GM12892 (cell line): ENCODE measurements around the gene TBC1D2B.
A peak's percentile ranks its signal among the peaks of the same experiment; 100 is the strongest.

Experiments used
- DNase-seq: peaks from one replicate; pipeline ENCODE4 v3.0.0; 2011; ENCODE audit not compliant: insufficient read length
- FAIRE-seq: peaks from 2 replicates; lab custom pipeline; 2011; peaks lifted over from hg19 to GRCh38; lab: Jason Lieb, UNC
- POLR2A ChIP-seq: IDR thresholded peaks from 2 replicates; pipeline ENCODE4 v1.6.1; 2011; ENCODE audit warnings: low read depth, low read length, control low read depth
- POLR2AphosphoS5 ChIP-seq: IDR thresholded peaks from 2 replicates; pipeline ENCODE4 v1.6.1; 2011; ENCODE audit warnings: low read depth, low read length, control low read depth
- TAF1 ChIP-seq: IDR thresholded peaks from 2 replicates; pipeline ENCODE4 v1.6.1; 2011; ENCODE audit warnings: low read depth, mild to moderate bottlenecking, control low read depth, low read length, borderline replicate concordance

Gene TBC1D2B

GRCh38 chr15:78104566-78105475 lies 27.3 kb upstream of the TBC1D2B start:
- FAIRE-seq (no peak), DNase-seq (no peak)
- TF ChIP-seq TAF1 (no peak), POLR2AphosphoS5 (no peak), POLR2A (no peak)

DNA sequence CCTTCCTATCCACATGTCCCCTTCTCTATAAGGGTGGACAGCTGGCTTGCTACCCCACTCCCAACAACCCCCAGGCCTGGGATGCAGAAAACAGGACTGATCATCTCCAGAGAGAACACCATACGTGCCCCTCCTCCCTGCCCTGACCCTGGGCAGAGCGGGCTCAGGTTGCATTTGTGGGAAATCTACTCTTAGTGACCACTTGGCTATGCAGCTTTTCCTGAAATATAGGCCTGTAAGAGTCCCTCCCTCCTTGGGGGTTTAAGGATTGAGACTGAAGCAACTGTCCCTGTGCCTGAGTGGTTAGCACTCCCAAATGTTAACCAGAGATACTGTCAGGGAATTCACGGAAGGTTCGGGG lies 26.6 kb upstream of the TBC1D2B start:
- no peak for DNase-seq
- no peak for FAIRE-seq
- TF ChIP-seq POLR2AphosphoS5 (no peak), TAF1 (no peak), POLR2A (no peak)

- FAIRE-seq, result peak; percentile 88
- DNase-seq, result peak; percentile 69
- TF ChIP-seq POLR2A (peak; percentile 59), POLR2AphosphoS5 (no peak), TAF1 (no peak)
Observed at GRCh38 chr15:78103406-78104118, 26.1 kb upstream of the TBC1D2B start.

DNA sequence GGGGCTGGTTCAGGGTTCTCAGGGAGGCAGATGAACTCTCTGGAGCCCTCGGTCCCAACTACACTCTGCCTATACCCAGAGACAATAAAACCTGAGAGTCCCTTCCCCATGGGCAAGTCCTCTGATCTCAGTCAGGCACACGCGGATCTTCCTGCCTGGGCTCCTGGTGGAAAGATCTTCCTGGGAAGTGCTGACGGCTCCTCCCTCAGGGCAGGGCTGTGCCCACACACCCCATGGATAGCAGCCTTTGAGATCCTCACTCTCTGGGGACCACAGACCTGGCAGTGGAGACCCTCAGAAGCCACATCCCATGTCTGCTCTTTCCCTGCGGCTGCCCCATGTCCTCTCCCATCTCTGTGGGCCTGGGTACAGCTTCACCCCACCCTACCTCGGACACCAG lies 25.2 kb upstream of the TBC1D2B start:
- no peak for TF ChIP-seq POLR2A
- no peak for TF ChIP-seq TAF1
- no peak for TF ChIP-seq POLR2AphosphoS5
- DNase-seq, result no peak
- FAIRE-seq, result no peak

- TF ChIP-seq POLR2AphosphoS5 (no peak), POLR2A (no peak)
- no peak for FAIRE-seq
Observed at GRCh38 chr15:78102211-78102610, 24.7 kb upstream of the TBC1D2B start.

DNA sequence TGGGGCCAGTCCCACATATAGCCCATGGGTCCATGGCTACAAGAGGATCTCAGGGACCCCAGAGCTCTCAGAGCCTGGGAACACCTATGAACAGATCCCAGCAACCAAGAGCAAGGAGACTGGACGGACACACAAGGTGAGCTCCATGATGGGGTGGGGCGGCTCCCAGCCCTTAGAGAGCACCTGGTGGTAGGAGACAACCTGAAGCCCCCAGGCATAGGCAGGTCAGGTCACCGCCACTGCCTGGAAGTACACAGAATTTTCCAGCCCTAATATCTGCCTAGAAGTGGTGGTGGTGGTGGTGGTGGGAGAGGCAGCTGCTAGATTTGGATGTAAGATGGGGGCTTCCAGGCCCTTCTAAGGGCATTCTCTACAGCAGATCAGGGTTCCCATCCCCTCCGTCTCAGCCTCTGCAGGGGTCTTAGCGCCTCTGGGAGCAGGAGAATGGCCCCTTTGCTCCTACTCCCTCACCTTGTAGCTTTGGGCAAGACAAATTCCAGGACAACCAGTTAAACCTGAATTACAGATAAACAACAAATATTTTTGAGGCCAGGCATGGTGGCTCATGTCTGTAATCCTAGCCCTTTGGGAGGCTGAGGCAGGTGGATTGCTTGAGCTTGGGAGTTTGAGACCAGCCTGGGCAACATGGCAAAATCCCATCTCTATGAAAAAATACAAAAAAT lies 24.1 kb upstream of the TBC1D2B start:
- TF ChIP-seq TAF1, result no peak
- TF ChIP-seq POLR2A, result no peak
- no peak for TF ChIP-seq POLR2AphosphoS5
- FAIRE-seq (no peak), DNase-seq (no peak)

More at GRCh38 chr15:78102211-78102610, 24.7 kb upstream of the TBC1D2B start:
- no peak for DNase-seq

- FAIRE-seq (no peak), DNase-seq (no peak)
- no peak for TF ChIP-seq POLR2AphosphoS5
- TF ChIP-seq TAF1, result no peak
- TF ChIP-seq POLR2A, result no peak
Observed at GRCh38 chr15:78100886-78101285, 23.4 kb upstream of the TBC1D2B start.

- no peak for FAIRE-seq
- DNase-seq, result no peak
- TF ChIP-seq POLR2AphosphoS5 (no peak), POLR2A (no peak), TAF1 (no peak)
Observed at GRCh38 chr15:78098131-78098755, 20.7 kb upstream of the TBC1D2B start.

DNA sequence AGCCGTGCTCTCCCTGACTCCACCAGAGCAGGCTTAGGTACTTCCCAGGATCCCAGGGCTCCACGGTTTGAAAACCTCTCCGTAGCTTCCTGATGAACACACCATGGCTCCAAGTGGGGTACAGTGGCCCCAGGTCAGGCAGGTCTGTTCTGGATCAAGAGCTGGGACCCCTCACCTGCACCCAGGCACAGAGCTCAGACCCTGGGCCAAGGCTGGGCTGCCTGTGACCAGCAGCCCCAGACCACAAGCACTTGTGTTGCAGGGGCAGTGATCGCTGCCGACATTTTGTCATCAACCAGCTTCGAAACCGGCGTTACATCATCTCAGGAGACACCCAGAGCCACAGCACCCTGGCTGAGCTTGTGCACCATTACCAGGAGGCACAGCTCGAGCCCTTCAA lies 20.2 kb upstream of the TBC1D2B start:
- no peak for TF ChIP-seq POLR2AphosphoS5
- TF ChIP-seq POLR2A, result no peak
- TF ChIP-seq TAF1, result no peak
- DNase-seq (no peak), FAIRE-seq (no peak)

GRCh38 chr15:78093242-78094020 lies 15.9 kb upstream of the TBC1D2B start:
- TF ChIP-seq POLR2A (no peak), TAF1 (no peak), POLR2AphosphoS5 (no peak)
- DNase-seq (no peak), FAIRE-seq (no peak)

GRCh38 chr15:78092261-78093041 lies 14.9 kb upstream of the TBC1D2B start, which contains the start of gene SH2D7:
Gene SH2D7 (plus strand): TSS chr15:78092561. CDS start chr15:78092585, 24 bp downstream.
- no peak for TF ChIP-seq POLR2A
- TF ChIP-seq TAF1, result no peak
- TF ChIP-seq POLR2AphosphoS5, result no peak
- no peak for FAIRE-seq
- DNase-seq, result no peak
